ENCODE results near the gene CAPG. TPM values are rescaled to one million over a fixed set of nuclear protein-coding genes. Genes with fewer than 3 reads are reported as not detected.

CAPG gene, protein sequence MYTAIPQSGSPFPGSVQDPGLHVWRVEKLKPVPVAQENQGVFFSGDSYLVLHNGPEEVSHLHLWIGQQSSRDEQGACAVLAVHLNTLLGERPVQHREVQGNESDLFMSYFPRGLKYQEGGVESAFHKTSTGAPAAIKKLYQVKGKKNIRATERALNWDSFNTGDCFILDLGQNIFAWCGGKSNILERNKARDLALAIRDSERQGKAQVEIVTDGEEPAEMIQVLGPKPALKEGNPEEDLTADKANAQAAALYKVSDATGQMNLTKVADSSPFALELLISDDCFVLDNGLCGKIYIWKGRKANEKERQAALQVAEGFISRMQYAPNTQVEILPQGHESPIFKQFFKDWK
- 40.6 and 57.7 TPM in 2 replicates for total RNA-seq (2012; rRNA removed)

DNA sequence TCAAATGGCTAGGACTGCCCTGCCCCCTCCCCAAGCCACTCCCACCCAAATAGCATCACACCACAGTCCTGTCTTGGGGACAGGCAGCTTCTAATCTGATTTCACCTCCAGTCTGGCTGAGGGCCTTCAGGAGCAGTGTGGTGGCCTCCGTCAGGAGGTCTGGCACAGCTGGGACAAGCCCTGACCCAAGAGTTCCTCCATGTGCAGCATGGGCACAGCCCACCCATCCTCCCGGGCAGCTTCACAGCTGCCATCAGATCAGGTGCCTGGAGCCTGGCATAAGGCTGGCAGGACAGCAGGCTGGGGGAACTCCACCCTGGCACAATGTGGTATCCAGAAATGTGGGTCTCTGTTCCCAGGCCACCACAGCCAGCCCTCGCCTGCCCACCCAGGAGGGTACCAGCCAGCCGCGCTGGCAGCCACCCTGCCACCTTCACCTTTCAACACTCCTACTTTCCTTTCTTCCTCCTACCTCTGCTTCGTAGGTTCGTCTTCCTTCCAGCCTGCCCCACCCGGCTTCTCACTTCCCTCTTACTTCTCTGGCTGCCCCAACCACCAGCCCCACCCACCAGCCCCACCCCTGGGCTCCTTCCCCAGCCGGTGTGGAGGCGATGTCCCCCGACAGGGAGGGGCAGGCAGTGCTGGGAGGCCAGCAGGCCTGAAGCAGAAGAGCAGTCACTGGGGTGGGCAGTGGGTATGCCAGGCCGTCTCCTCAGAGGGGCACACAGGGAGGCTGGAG lies at the start of gene CAPG:
Gene CAPG (minus strand): TSS at position 522 of the 739 bp plus-strand sequence. CDS start 8,221 bp downstream, outside the sequence.
- Histone ChIP-seq H3K9me3 (replicated peaks; ENCODE audit: low read length) (no peaks in the 10 kb centered on the region), H3K4me3 (ENCODE audit: low read length) (no peak within 1 kb of the TSS), H3K4me1 (ENCODE audit: control insufficient read depth, insufficient read depth, low read length) (peaks cover 32% of the 10 kb centered on the region), H3K4me2 (ENCODE audit: low read length) (peak within 1 kb of the TSS; percentile 58), H3K36me3 (ENCODE audit: insufficient read depth, low read length) (no peaks in the 10 kb centered on the region), H3K27me3 (ENCODE audit: control insufficient read depth, insufficient read depth, low read length) (no peaks in the 10 kb centered on the region), H3K9ac (ENCODE audit: low read depth, low read length) (peak within 1 kb of the TSS; percentile 26)

DNA sequence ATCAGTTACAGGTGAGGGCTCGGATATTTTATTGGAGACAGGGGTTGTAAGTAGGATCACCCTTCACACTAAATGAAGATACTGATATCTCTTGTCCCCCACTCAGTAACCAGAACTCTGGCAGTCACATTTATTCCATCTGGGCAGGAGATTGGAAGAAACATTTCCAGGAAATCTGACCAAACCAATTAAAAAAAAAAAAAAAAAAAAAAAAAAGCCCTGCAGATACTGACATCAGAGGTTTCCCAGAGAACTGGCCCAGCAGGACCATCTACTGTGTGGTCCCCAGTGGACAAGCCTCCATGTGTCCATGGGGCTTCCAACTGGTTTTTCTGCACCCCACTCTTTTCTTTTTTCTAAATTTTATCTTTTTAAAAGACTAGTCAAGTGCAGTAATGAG lies 49.6 kb upstream of the CAPG start:
- Histone ChIP-seq H3K27me3 (ENCODE audit: control insufficient read depth, insufficient read depth, low read length) (no peaks in the 10 kb centered on the region), H3K4me1 (ENCODE audit: control insufficient read depth, insufficient read depth, low read length) (peaks cover 23% of the 10 kb centered on the region), H3K4me3 (ENCODE audit: low read length) (no peak overlapping the region), H3K9me3 (replicated peaks; ENCODE audit: low read length) (no peaks in the 10 kb centered on the region), H3K4me2 (ENCODE audit: low read length) (no peak overlapping the region), H3K36me3 (ENCODE audit: insufficient read depth, low read length) (no peaks in the 10 kb centered on the region), H3K9ac (ENCODE audit: low read depth, low read length) (no peak overlapping the region)

DNA sequence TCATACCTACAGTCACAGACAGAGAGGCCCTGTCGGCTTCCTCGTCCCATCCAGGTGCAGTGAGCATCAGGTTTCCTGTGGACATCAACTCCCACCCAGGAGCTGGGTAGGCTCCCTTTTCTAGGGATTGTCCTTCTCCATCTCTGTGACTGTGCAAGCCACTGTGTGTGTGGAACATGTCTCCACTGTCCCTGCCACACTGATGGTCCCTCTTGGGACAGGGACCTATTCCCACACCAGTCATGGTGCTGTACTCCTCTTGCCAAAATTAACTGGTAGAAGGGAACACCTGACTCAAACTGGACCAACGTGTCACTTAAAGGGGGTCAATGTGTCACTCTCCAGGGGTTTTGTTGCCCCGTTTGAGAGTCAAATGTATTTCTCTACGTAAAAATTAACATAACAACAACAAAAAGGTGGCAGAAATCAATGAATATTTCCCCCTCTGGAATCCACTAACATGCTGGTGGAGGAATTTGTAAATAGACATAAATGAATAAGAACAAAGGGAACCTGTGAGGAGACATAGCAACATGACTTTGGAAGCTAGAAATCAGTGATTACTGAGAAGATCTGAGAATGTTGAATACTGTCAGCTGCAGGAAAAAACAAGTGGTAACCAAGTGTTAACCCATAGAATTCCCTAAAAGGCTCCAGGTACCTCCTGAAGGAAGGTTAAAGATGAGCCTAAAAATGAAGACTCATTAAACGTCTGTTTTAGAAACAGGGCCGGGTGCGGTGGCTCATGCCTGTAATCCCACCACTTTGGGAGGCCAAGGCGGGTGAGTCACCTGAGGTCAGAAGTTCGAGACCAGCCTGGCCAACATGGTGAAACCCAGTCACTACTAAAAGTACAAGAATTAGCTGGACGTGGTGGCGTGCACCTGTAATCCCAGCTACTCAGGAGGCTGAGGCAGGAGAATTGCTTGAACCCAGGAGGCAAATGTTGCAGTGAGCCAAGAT lies 48.7 kb upstream of the CAPG start:
- H3K4me2 ChIP-seq (ENCODE audit: low read length), result no peak overlapping the region

DNA sequence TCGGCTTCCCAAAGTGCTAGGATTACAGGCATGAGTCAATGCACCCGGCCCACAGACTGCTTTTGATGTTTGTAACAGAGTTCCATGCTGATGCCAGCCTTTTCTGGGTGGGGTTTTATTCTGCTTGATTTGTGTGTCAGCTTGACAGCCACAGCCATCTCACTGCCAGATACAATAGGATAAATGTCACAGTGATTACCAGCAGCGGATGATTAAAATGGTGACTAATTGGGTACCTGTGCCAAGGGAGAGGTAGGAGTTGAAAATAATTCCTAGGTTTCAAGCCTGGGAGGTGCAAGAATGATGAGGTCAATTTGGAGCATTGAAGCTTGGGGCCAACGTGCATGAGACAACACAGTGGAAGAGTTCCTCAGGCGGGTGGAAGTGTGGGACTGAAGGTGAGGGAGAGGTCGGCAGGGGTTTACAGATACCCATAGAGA lies 47.7 kb upstream of the CAPG start:
- Histone ChIP-seq H3K36me3 (ENCODE audit: insufficient read depth, low read length) (no peaks in the 10 kb centered on the region), H3K4me1 (ENCODE audit: control insufficient read depth, insufficient read depth, low read length) (peaks cover 23% of the 10 kb centered on the region), H3K4me3 (ENCODE audit: low read length) (no peak overlapping the region), H3K4me2 (ENCODE audit: low read length) (no peak overlapping the region), H3K9me3 (replicated peaks; ENCODE audit: low read length) (no peaks in the 10 kb centered on the region), H3K27me3 (ENCODE audit: control insufficient read depth, insufficient read depth, low read length) (no peaks in the 10 kb centered on the region), H3K9ac (ENCODE audit: low read depth, low read length) (no peak overlapping the region)

More for the DNA sequence above, 48.7 kb upstream of the CAPG start:
- no peak overlapping the region for H3K9ac ChIP-seq (ENCODE audit: low read depth, low read length)
- no peaks in the 10 kb centered on the region for H3K9me3 ChIP-seq (replicated peaks; ENCODE audit: low read length)
- no peak overlapping the region for H3K4me3 ChIP-seq (ENCODE audit: low read length)
- no peaks in the 10 kb centered on the region for H3K36me3 ChIP-seq (ENCODE audit: insufficient read depth, low read length)
- no peaks in the 10 kb centered on the region for H3K27me3 ChIP-seq (ENCODE audit: control insufficient read depth, insufficient read depth, low read length)
- peaks cover 23% of the 10 kb centered on the region for H3K4me1 ChIP-seq (ENCODE audit: control insufficient read depth, insufficient read depth, low read length)

DNA sequence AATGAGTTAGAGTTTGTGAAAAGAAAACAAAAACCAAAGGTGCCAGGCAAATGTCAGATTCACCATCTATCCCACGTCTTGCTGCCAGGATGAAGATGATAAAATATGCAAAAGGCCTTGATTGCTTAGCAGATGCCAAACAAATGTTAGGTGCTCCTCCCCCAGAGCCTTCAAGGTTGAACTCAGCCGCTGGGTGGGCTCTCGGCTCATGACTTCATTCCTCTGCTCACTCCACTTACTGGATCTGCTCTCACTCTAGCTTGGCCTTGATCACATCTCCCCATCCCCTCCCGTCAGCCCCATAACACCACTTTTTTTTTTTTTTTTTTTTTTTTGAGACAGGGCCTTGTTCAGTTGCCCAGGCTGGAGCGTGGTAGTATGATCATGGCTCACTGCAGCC lies 46.9 kb upstream of the CAPG start:
- no peak overlapping the region for H3K4me3 ChIP-seq (ENCODE audit: low read length)
- H3K27me3 ChIP-seq (ENCODE audit: control insufficient read depth, insufficient read depth, low read length), result no peaks in the 10 kb centered on the region
- no peak overlapping the region for H3K9ac ChIP-seq (ENCODE audit: low read depth, low read length)
- no peak overlapping the region for H3K4me2 ChIP-seq (ENCODE audit: low read length)
- H3K4me1 ChIP-seq (ENCODE audit: control insufficient read depth, insufficient read depth, low read length), result peaks cover 23% of the 10 kb centered on the region
- no peaks in the 10 kb centered on the region for H3K9me3 ChIP-seq (replicated peaks; ENCODE audit: low read length)
- H3K36me3 ChIP-seq (ENCODE audit: insufficient read depth, low read length), result no peaks in the 10 kb centered on the region

DNA sequence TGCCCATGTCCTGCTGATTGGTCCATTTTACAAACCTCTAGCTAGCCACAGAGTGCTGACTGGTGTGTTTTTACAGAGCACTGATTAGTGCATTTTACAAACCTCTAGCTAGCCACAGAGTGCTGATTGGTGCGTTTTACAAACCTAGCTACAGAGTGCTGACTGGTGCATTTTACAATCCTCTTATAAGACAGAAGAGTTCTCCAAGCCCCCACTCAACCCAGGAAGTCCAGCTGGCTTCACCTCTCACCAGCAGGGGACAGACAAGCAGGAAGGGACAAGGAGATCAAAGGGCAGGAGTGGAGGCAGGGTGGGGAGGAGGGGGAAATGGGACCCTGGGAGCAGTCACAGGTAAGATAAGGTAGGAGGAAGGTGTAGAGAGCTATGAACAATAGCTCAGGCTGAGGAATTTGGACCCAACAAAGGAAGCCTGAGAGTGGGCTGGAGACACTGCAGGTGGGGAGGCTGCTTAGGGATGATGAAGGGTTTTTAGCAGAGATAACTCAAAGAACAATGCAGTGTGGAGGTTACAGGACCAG lies 45.5 kb upstream of the CAPG start:
- H3K9me3 ChIP-seq (replicated peaks; ENCODE audit: low read length), result no peaks in the 10 kb centered on the region
- no peaks in the 10 kb centered on the region for H3K36me3 ChIP-seq (ENCODE audit: insufficient read depth, low read length)
- no peak overlapping the region for H3K4me3 ChIP-seq (ENCODE audit: low read length)
- no peaks in the 10 kb centered on the region for H3K27me3 ChIP-seq (ENCODE audit: control insufficient read depth, insufficient read depth, low read length)
- H3K4me1 ChIP-seq (ENCODE audit: control insufficient read depth, insufficient read depth, low read length), result peaks cover 23% of the 10 kb centered on the region
- no peak overlapping the region for H3K9ac ChIP-seq (ENCODE audit: low read depth, low read length)
- no peak overlapping the region for H3K4me2 ChIP-seq (ENCODE audit: low read length)

DNA sequence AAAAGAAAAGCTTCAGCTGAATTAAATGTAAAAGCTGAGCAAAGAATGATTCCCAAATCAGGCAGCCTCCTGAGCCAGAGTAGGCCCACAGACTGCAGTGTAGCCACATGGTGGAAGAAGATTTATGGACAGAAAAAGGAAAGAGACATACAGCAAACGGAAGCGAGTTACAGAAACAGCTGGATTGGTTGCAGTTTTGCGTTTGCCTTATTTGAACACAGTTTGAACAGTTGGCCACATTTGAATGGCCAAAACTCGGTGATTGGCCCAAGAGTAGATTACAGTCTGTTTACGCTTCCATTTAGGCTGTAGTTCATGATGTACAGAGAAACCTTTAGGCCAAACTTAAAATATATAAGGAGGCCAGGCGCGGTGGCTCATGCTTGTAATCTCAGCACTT lies 43.4 kb upstream of the CAPG start:
- Histone ChIP-seq H3K4me2 (ENCODE audit: low read length) (no peak overlapping the region), H3K4me1 (ENCODE audit: control insufficient read depth, insufficient read depth, low read length) (peaks cover 31% of the 10 kb centered on the region), H3K9ac (ENCODE audit: low read depth, low read length) (no peak overlapping the region), H3K4me3 (ENCODE audit: low read length) (no peak overlapping the region), H3K27me3 (ENCODE audit: control insufficient read depth, insufficient read depth, low read length) (no peaks in the 10 kb centered on the region), H3K9me3 (replicated peaks; ENCODE audit: low read length) (no peaks in the 10 kb centered on the region), H3K36me3 (ENCODE audit: insufficient read depth, low read length) (no peaks in the 10 kb centered on the region)

DNA sequence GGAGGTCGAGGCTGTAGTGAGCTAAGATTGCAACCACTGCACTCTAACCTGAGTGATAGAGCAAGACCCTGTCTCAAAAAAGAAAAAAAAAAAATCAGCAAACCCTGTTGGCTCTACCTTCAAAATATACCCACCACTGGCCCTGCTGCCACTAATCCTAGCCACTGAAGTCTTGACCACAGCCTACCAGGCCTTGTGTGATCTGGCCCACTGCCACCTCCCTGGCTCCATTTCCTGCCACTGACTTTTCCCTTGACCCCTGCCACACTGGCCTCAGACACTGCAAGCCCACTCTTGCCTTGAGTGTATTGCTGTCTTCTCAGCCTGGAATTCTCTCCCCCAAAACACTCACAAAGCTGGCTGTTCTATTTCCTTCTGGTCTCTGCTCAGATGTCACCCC lies 42.1 kb upstream of the CAPG start:
- Histone ChIP-seq H3K4me2 (ENCODE audit: low read length) (no peak overlapping the region), H3K4me3 (ENCODE audit: low read length) (no peak overlapping the region), H3K4me1 (ENCODE audit: control insufficient read depth, insufficient read depth, low read length) (peaks cover 21% of the 10 kb centered on the region), H3K9me3 (replicated peaks; ENCODE audit: low read length) (no peaks in the 10 kb centered on the region), H3K9ac (ENCODE audit: low read depth, low read length) (no peak overlapping the region), H3K36me3 (ENCODE audit: insufficient read depth, low read length) (no peaks in the 10 kb centered on the region), H3K27me3 (ENCODE audit: control insufficient read depth, insufficient read depth, low read length) (no peaks in the 10 kb centered on the region)

DNA sequence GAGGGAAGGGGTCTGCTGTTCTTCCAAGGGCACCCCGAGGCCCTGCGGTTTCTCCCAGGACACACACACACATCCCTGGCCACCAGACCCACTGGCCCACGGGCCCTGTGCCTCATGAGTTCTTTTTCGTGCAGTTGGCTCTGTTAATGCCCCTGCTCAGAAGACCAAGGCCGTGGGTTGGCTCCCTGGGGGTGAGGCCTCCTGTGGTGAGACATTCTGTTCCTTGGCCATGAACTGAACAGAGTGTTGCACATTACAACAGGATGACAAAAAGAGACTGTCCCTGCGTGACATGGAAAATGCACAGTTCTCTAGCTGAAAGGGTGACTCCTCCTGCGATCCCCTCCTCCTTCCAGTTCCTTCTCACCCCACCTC lies 39.0 kb upstream of the CAPG start:
- Histone ChIP-seq H3K9ac (ENCODE audit: low read depth, low read length) (peak overlapping the region; percentile 5), H3K4me2 (ENCODE audit: low read length) (no peak overlapping the region), H3K27me3 (ENCODE audit: control insufficient read depth, insufficient read depth, low read length) (no peaks in the 10 kb centered on the region), H3K4me3 (ENCODE audit: low read length) (no peak overlapping the region), H3K4me1 (ENCODE audit: control insufficient read depth, insufficient read depth, low read length) (peaks cover 45% of the 10 kb centered on the region), H3K36me3 (ENCODE audit: insufficient read depth, low read length) (no peaks in the 10 kb centered on the region), H3K9me3 (replicated peaks; ENCODE audit: low read length) (no peaks in the 10 kb centered on the region)

DNA sequence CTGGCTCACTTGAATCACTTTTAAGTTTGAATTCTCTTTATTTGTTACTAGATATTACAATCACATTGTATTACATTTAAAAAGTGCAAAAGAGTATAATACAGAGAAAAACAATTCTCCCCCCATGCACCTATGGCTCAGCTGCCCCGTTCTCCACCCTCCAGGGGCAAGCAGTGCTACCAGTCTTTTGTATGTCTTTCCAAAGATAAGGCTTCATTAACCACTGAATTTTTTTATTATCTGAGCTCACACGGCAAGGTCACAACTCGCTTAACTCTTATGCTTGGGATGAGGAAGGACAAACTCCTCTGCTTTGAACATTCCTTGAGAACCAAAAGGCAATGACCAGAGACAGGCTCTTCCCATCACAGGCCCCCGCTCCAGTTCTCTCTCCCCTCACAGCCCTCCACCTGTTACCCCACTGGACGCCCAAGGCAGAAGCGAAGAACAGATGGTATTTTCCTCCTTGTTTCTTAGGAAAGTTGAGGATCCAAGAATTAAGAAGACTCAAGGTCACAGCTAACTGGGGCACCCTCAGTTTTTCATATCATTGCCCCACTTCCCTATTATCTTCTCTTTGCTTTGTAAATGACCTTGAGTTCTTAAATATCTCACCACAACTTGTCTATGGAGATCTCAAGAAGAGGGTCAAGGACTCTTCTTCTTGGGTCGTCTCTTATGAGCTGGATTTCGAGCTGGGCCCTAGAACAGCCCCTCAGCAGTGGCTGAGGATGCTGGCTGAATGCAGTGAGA lies 38.5 kb upstream of the CAPG start:
- Histone ChIP-seq H3K4me1 (ENCODE audit: control insufficient read depth, insufficient read depth, low read length) (peaks cover 45% of the 10 kb centered on the region), H3K27me3 (ENCODE audit: control insufficient read depth, insufficient read depth, low read length) (no peaks in the 10 kb centered on the region), H3K9me3 (replicated peaks; ENCODE audit: low read length) (no peaks in the 10 kb centered on the region), H3K4me3 (ENCODE audit: low read length) (no peak overlapping the region), H3K36me3 (ENCODE audit: insufficient read depth, low read length) (no peaks in the 10 kb centered on the region), H3K9ac (ENCODE audit: low read depth, low read length) (peak overlapping the region; percentile 5), H3K4me2 (ENCODE audit: low read length) (no peak overlapping the region)
